Measurements from ENCODE around the gene ARHGAP22. TPM values are rescaled to one million over a fixed set of nuclear protein-coding genes. Genes with fewer than 3 reads are reported as not detected.
A peak's percentile ranks its signal among the peaks of the same experiment; 100 is the strongest.

The ARHGAP22 gene
- total RNA-seq, 1 donor from 2014 or later, result 3.8 TPM

GRCh38 chr10:48640326-48640725 lies 35.5 kb upstream of the ARHGAP22 start:
- H3K27ac ChIP-seq (replicated peaks), result no peak overlapping the region
- H3K27me3 ChIP-seq (ENCODE audit: low read depth), result no peaks in the 10 kb centered on the region
- no peak for TF ChIP-seq CTCF (IDR thresholded peaks at IDR 0.05; ENCODE audit: borderline replicate concordance)
- DNase-seq, result no peak
- no peak overlapping the region for H3K4me3 ChIP-seq
- intact Hi-C loops (cut with micrococcal nuclease), result no loop called here
- H3K9me3 ChIP-seq (replicated peaks), result peaks cover 30% of the 10 kb centered on the region
- peaks cover 4% of the 10 kb centered on the region for H3K4me1 ChIP-seq
- H3K36me3 ChIP-seq, result no peaks in the 10 kb centered on the region

DNA sequence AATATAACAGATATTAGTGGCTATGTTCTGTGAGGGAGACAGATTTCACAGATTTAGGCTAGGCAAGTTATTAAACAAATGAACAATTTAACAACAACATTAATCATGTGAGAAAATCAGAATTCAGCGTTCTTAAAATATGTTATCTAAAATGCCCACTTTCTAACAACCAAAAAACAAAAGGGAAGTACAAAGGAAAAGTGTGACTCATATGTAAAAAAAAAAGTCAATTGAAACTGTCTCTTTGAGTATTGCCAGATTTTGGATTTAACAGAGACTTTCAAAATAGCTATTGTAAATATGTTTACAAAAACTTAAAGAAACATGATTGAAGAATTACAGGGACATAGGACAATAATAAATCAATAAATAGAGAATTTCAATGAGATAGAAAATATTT lies 34.8 kb upstream of the ARHGAP22 start:
- H3K9me3 ChIP-seq (replicated peaks), result peaks cover 30% of the 10 kb centered on the region
- H3K4me1 ChIP-seq, result peaks cover 9% of the 10 kb centered on the region
- no peak for TF ChIP-seq CTCF (IDR thresholded peaks at IDR 0.05; ENCODE audit: borderline replicate concordance)
- H3K27me3 ChIP-seq (ENCODE audit: low read depth), result no peaks in the 10 kb centered on the region
- intact Hi-C loops (cut with micrococcal nuclease), result no loop called here
- H3K4me3 ChIP-seq, result no peak overlapping the region
- peak overlapping the region; percentile 48 for H3K27ac ChIP-seq (replicated peaks)
- H3K36me3 ChIP-seq, result no peaks in the 10 kb centered on the region
- DNase-seq, result no peak

GRCh38 chr10:48638739-48639527 lies 34.1 kb upstream of the ARHGAP22 start:
- Histone ChIP-seq H3K27me3 (ENCODE audit: low read depth) (no peaks in the 10 kb centered on the region), H3K4me3 (no peak overlapping the region), H3K4me1 (peaks cover 16% of the 10 kb centered on the region), H3K9me3 (replicated peaks) (peaks cover 30% of the 10 kb centered on the region), H3K27ac (replicated peaks) (peak overlapping the region; percentile 48), H3K36me3 (no peaks in the 10 kb centered on the region)
- intact Hi-C loops (cut with micrococcal nuclease), result no loop called here
- no peak for DNase-seq
- no peak for TF ChIP-seq CTCF (IDR thresholded peaks at IDR 0.05; ENCODE audit: borderline replicate concordance)

GRCh38 chr10:48638158-48638557 lies 33.3 kb upstream of the ARHGAP22 start:
- Histone ChIP-seq H3K36me3 (no peaks in the 10 kb centered on the region), H3K27ac (replicated peaks) (no peak overlapping the region), H3K9me3 (replicated peaks) (peaks cover 29% of the 10 kb centered on the region), H3K4me1 (peaks cover 16% of the 10 kb centered on the region), H3K4me3 (no peak overlapping the region), H3K27me3 (ENCODE audit: low read depth) (no peaks in the 10 kb centered on the region)
- DNase-seq, result no peak
- intact Hi-C loops (cut with micrococcal nuclease), result no loop called here
- no peak for TF ChIP-seq CTCF (IDR thresholded peaks at IDR 0.05; ENCODE audit: borderline replicate concordance)

DNA sequence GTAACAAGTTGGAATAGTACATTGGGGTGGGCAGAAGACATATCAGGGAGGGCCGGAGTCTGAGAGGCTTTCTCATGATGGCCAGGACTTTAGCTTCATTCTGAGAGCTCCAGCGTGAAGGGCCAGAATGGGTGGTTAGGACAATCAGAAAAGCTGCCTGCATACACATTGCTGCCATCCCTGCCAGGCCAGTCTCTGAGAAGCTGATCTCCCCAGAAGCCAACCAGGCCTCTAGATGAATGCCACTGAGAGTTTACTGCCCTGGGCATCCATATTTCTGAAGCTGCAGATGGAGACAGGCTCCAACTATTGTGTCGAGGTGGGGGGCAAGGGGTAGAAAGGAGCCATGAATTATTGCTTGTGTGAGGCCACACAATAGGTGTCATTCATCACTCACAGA lies 32.0 kb upstream of the ARHGAP22 start:
- Histone ChIP-seq H3K4me1 (peaks cover 16% of the 10 kb centered on the region), H3K9me3 (replicated peaks) (peaks cover 25% of the 10 kb centered on the region), H3K4me3 (no peak overlapping the region), H3K27ac (replicated peaks) (no peak overlapping the region), H3K27me3 (ENCODE audit: low read depth) (no peaks in the 10 kb centered on the region), H3K36me3 (no peaks in the 10 kb centered on the region)
- DNase-seq, result no peak
- TF ChIP-seq CTCF (IDR thresholded peaks at IDR 0.05; ENCODE audit: borderline replicate concordance), result no peak
- intact Hi-C loops (cut with micrococcal nuclease), result no loop called here
